WTC11 (cell line): ENCODE measurements around the gene SWAP70. TPM values are rescaled to one million over a fixed set of nuclear protein-coding genes. Genes with fewer than 3 reads are reported as not detected.

Source experiments
- ATAC-seq: fragments of 200-7000 bp; cut with Tn5 transposase; 2 replicates; pipeline ENCODE4 v1.10.0; 2021; ENCODE audit warnings: mild to moderate bottlenecking, moderate library complexity
- CTCF ChIA-PET: fragments of 300-600 bp; sonication (Branson Sonifier 250); formaldehyde crosslinking; loops from one replicate; lab custom pipeline; 2021; ENCODE audit warnings: antibody characterized with exemption; lab: Charles Lee
- POLR2A ChIA-PET: fragments of 350-600 bp; sonication (Branson Sonifier 250); formaldehyde crosslinking; loops from one replicate; lab custom pipeline; 2021; ENCODE audit warnings: antibody characterized with exemption; lab: Charles Lee
- DNase-seq: peaks from one replicate; pipeline ENCODE4 v3.0.0; 2021; ENCODE audit warnings: low spot score
- H3K27ac Mint-ChIP-seq: 2 replicates; pipeline ENCODE4 v1.8.0; 2021; ENCODE audit warnings: mixed read lengths
- H3K27me3 Mint-ChIP-seq: 2 replicates; pipeline ENCODE4 v1.8.0; 2021; ENCODE audit warnings: low read depth, mild to moderate bottlenecking, moderate library complexity, mixed read lengths
- H3K36me3 Mint-ChIP-seq: 2 replicates; pipeline ENCODE4 v1.8.0; 2021; ENCODE audit warnings: mixed read lengths
- H3K4me1 Mint-ChIP-seq: 2 replicates; pipeline ENCODE4 v1.8.0; 2022; ENCODE audit warnings: mixed read lengths
- H3K4me3 Mint-ChIP-seq: 2 replicates; pipeline ENCODE4 v1.8.0; 2021; ENCODE audit warnings: mild to moderate bottlenecking, moderate library complexity, mixed read lengths
- H3K9me3 Mint-ChIP-seq: 2 replicates; pipeline ENCODE4 v1.8.0; 2021; ENCODE audit warnings: mixed read lengths
- NR1H2 ChIP-seq: sonication (generic); formaldehyde crosslinking; IDR thresholded peaks from 2 replicates; pipeline ENCODE4 v1.9.0; 2021; ENCODE audit warnings: mild to moderate bottlenecking, moderate library complexity, missing genetic modification reagents
- NR2C2 ChIP-seq: sonication (generic); formaldehyde crosslinking; IDR thresholded peaks from 2 replicates; pipeline ENCODE4 v1.8.0; 2022; ENCODE audit warnings: mild to moderate bottlenecking, missing genetic modification reagents
- NR3C1 ChIP-seq: sonication (generic); formaldehyde crosslinking; conservative IDR thresholded peaks from 2 replicates; pipeline ENCODE4 v1.8.1; 2023; ENCODE audit warnings: low read depth, mild to moderate bottlenecking, missing genetic modification reagents
- PRRX2 ChIP-seq: fragments of 250-450 bp; sonication (Bioruptor Pico); IDR thresholded peaks from 2 replicates; pipeline ENCODE4 v1.8.0; 2021; ENCODE audit warnings: mild to moderate bottlenecking
- RORB ChIP-seq: fragments of 250-450 bp; sonication (Bioruptor Pico); IDR thresholded peaks from 2 replicates; pipeline ENCODE4 v1.9.0; 2021; ENCODE audit warnings: mild to moderate bottlenecking
- TP53 ChIP-seq: sonication (generic); formaldehyde crosslinking; IDR thresholded peaks from 2 replicates; pipeline ENCODE4 v1.8.1; 2023; ENCODE audit warnings: mild to moderate bottlenecking, missing genetic modification reagents
- ZNF263 ChIP-seq: sonication (generic); formaldehyde crosslinking; IDR thresholded peaks from 2 replicates; pipeline ENCODE4 v1.8.1; 2022; ENCODE audit warnings: low read depth, mild to moderate bottlenecking, moderate library complexity, missing genetic modification reagents
- total RNA-seq: library from RNA; stranded (reverse); gene quantifications from 3 replicates; pipeline ENCODE4 v1.2.3, GENCODE V29; 2021
- TF ChIP-seq, protein P1 (sequence below): sonication (generic); formaldehyde crosslinking; IDR thresholded peaks from 2 replicates; pipeline ENCODE4 v1.8.0; 2022; ENCODE audit warnings: missing genetic modification reagents
- TF ChIP-seq, protein P2 (sequence below): sonication (generic); formaldehyde crosslinking; IDR thresholded peaks from 2 replicates; pipeline ENCODE4 v1.8.1; 2022; ENCODE audit warnings: low read depth, mild to moderate bottlenecking, moderate library complexity, missing genetic modification reagents, borderline replicate concordance
- TF ChIP-seq, protein P3 (sequence below): sonication (generic); formaldehyde crosslinking; IDR thresholded peaks from 2 replicates; pipeline ENCODE4 v1.8.1; 2023; ENCODE audit warnings: mild to moderate bottlenecking, moderate library complexity, missing genetic modification reagents
- TF ChIP-seq, protein P4 (sequence below): sonication (generic); formaldehyde crosslinking; IDR thresholded peaks from 2 replicates; pipeline ENCODE4 v1.8.0; 2022; ENCODE audit warnings: mild to moderate bottlenecking, missing genetic modification reagents

SWAP70 gene
- total RNA-seq, 1 experiment from 2014 or later = 24.1 TPM

DNA sequence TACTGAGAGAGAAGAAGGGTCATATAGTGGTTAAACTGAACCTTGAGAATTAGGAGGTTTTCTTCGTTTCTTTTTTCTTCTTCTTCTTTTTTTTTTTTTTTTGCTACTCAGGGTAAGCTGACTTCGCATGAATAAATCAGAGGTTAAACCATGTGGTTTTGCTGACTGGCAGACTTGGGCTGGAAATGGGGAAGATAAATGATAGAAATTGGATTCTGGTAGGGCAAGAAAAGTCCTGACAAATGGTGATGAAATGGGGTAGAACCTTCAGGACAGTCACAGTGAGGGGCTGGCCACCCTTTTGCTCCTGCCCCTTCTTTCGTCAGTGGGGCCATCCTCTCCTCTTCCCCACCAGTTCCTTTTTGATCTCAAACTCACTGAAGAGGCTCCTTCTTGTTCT is 1.6 kb upstream of the SWAP70 start (continued):
- TF ChIP-seq, protein P1, sequence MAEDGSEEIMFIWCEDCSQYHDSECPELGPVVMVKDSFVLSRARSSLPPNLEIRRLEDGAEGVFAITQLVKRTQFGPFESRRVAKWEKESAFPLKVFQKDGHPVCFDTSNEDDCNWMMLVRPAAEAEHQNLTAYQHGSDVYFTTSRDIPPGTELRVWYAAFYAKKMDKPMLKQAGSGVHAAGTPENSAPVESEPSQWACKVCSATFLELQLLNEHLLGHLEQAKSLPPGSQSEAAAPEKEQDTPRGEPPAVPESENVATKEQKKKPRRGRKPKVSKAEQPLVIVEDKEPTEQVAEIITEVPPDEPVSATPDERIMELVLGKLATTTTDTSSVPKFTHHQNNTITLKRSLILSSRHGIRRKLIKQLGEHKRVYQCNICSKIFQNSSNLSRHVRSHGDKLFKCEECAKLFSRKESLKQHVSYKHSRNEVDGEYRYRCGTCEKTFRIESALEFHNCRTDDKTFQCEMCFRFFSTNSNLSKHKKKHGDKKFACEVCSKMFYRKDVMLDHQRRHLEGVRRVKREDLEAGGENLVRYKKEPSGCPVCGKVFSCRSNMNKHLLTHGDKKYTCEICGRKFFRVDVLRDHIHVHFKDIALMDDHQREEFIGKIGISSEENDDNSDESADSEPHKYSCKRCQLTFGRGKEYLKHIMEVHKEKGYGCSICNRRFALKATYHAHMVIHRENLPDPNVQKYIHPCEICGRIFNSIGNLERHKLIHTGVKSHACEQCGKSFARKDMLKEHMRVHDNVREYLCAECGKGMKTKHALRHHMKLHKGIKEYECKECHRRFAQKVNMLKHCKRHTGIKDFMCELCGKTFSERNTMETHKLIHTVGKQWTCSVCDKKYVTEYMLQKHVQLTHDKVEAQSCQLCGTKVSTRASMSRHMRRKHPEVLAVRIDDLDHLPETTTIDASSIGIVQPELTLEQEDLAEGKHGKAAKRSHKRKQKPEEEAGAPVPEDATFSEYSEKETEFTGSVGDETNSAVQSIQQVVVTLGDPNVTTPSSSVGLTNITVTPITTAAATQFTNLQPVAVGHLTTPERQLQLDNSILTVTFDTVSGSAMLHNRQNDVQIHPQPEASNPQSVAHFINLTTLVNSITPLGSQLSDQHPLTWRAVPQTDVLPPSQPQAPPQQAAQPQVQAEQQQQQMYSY = no peak

DNA sequence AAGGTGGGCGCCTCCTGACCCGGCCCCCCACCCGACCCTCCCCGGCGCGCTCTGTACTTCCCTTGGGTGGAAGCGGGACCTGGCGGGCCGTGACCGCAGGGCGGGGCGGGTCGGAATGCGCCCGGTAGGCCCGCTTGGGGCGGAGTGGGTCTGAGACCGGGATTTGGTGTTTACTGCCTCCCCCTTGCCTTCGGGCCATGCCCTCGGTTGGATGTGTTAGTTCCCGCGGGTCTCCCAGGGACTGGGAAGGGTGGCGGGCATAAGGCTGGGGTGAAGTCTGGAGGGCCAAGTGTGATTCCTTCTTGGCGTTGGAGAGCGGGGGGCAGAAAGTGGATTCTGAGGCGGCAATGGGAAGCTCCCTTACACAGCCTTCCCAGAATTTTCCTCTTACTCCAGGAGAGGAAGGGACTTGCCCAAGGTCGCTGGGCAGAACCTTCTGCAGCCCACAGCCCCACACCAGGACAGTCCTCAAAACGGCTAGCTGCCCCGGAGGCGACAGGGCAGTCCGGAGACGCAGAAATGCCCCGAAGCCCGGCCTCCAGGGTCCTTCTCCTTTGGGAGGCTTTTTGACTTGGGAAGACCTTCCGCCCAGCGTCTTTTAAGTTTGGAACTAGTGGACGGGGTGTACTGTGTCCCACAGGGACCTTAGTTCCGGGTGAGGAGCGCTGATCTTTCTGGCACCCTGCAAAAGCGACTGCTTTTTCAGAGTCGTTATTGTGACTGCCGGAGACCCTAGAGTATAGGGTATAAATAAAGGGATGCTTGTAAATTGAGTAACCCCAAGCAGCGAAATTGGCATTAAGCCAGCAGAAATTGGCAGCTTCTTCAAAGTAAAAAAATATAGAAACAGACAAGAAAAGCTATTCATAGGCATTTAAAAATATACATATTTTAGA is 647 bp downstream of the SWAP70 start:
- ChIA-PET CTCF (interaction anchor here (0.9 to 1.9 kb wide), 8 partner anchors 10 to 129 kb away, joined by 3 to 12 read pairs (median 4); partner anchors contain the start of gene WEE1), POLR2A (interaction anchor here (0.6 to 1.3 kb wide), 6 partner anchors 12 to 1375 kb away, joined by 3 to 8 read pairs (median 3); partner anchors contain the start of gene ZNF143)
- ATAC-seq (peak; percentile 56), DNase-seq (peak; percentile 22)
- Mint-ChIP-seq H3K27ac (no peak overlapping the region; the same call in 1 of the 2 replicates), H3K4me3 (peak overlapping the region; percentile 89), H3K9me3 (peaks cover 17% of the 10 kb centered on the region), H3K27me3 (peaks cover 4% of the 10 kb centered on the region; the same call in 1 of the 2 replicates), H3K36me3 (peaks cover 17% of the 10 kb centered on the region), H3K4me1 (peaks cover 21% of the 10 kb centered on the region)
- TF ChIP-seq, protein P2, sequence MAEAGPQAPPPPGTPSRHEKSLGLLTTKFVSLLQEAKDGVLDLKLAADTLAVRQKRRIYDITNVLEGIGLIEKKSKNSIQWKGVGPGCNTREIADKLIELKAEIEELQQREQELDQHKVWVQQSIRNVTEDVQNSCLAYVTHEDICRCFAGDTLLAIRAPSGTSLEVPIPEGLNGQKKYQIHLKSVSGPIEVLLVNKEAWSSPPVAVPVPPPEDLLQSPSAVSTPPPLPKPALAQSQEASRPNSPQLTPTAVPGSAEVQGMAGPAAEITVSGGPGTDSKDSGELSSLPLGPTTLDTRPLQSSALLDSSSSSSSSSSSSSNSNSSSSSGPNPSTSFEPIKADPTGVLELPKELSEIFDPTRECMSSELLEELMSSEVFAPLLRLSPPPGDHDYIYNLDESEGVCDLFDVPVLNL = no peak
- TF ChIP-seq, protein P3, sequence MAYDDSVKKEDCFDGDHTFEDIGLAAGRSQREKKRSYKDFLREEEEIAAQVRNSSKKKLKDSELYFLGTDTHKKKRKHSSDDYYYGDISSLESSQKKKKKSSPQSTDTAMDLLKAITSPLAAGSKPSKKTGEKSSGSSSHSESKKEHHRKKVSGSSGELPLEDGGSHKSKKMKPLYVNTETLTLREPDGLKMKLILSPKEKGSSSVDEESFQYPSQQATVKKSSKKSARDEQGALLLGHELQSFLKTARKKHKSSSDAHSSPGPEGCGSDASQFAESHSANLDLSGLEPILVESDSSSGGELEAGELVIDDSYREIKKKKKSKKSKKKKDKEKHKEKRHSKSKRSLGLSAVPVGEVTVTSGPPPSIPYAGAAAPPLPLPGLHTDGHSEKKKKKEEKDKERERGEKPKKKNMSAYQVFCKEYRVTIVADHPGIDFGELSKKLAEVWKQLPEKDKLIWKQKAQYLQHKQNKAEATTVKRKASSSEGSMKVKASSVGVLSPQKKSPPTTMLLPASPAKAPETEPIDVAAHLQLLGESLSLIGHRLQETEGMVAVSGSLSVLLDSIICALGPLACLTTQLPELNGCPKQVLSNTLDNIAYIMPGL = 0 out of 2 replicates have a peak, but pooled peaks have one; percentile 26
- TF ChIP-seq, protein P1 = peak; percentile 37; the same call in 1 of the 2 replicates
- TF ChIP-seq ZNF263 (CRISPR knock-in tag) (no peak), NR1H2 (CRISPR knock-in tag) (no peak), PRRX2 (no peak), RORB (CRISPR knock-in tag) (no peak), NR3C1 (CRISPR knock-in tag) (no peak), NR2C2 (CRISPR knock-in tag) (no peak), TP53 (CRISPR knock-in tag) (no peak)
- TF ChIP-seq, protein P4, sequence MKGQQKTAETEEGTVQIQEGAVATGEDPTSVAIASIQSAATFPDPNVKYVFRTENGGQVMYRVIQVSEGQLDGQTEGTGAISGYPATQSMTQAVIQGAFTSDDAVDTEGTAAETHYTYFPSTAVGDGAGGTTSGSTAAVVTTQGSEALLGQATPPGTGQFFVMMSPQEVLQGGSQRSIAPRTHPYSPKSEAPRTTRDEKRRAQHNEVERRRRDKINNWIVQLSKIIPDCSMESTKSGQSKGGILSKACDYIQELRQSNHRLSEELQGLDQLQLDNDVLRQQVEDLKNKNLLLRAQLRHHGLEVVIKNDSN (CRISPR knock-in tag) = 0 out of 2 replicates have a peak, but pooled peaks have one; percentile 1
